ENCODE results near the gene LCA5.
"Not testable (repeated sequence)": the region's sequence is repeated elsewhere in the genome, so short reads cannot be mapped to it uniquely, and the experiment has no call there.

Gene LCA5

GRCh38 chr6:79467716-79468115 is 69.5 kb downstream of the LCA5 start:
- DNase-seq (ENCODE audit: low spot score) = no peak

- DNase-seq (ENCODE audit: low spot score) = peak; percentile 33
Measured at GRCh38 chr6:79466207-79466834, 70.9 kb downstream of the LCA5 start.

GRCh38 chr6:79465381-79465780 is 71.8 kb downstream of the LCA5 start:
- DNase-seq (ENCODE audit: low spot score) = no peak

GRCh38 chr6:79463621-79464050 is 73.6 kb downstream of the LCA5 start:
- DNase-seq (ENCODE audit: low spot score) = peak; percentile 64

- no peak for DNase-seq (ENCODE audit: low spot score)
Measured at GRCh38 chr6:79461205-79461604, 76.0 kb downstream of the LCA5 start.

- DNase-seq (ENCODE audit: low spot score) = no peak
Measured at GRCh38 chr6:79455446-79455845, 81.8 kb downstream of the LCA5 start.

- DNase-seq (ENCODE audit: low spot score) = peak; percentile 35
Measured at GRCh38 chr6:79453558-79454042, 83.6 kb downstream of the LCA5 start.

GRCh38 chr6:79450984-79451383 is 86.2 kb downstream of the LCA5 start:
- no peak for DNase-seq (ENCODE audit: low spot score)

- no peak for DNase-seq (ENCODE audit: low spot score)
Measured at GRCh38 chr6:79446006-79446405, 91.2 kb downstream of the LCA5 start.

- DNase-seq (ENCODE audit: low spot score) = not testable (repeated sequence)
Measured at GRCh38 chr6:79443876-79444275, 93.4 kb downstream of the LCA5 start.

- no peak for DNase-seq (ENCODE audit: low spot score)
Measured at GRCh38 chr6:79441192-79441591, 96.0 kb downstream of the LCA5 start.

GRCh38 chr6:79440598-79440997 is 96.6 kb downstream of the LCA5 start:
- no peak for DNase-seq (ENCODE audit: low spot score)

GRCh38 chr6:79438030-79438429 is 99.2 kb downstream of the LCA5 start:
- no peak for DNase-seq (ENCODE audit: low spot score)

- no peak for DNase-seq (ENCODE audit: low spot score)
Measured at GRCh38 chr6:79436241-79436640, 101.0 kb downstream of the LCA5 start.

- DNase-seq (ENCODE audit: low spot score) = no peak
Measured at GRCh38 chr6:79435746-79436145, 101.5 kb downstream of the LCA5 start.

Measured in iPS-NIHi11 (cell line).